HepG2 (cell line): ENCODE results near the gene RNF11.
"Not testable (repeated sequence)": the region's sequence is repeated elsewhere in the genome, so short reads cannot be mapped to it uniquely, and the experiment has no call there.

Experiments used
- ARNT2 ChIP-seq: sonication (generic); formaldehyde crosslinking; IDR thresholded peaks from 2 replicates; pipeline ENCODE4 v1.8.0; 2022; ENCODE audit warnings: mild to moderate bottlenecking, low read depth, missing genetic modification reagents, moderate library complexity
- CEBPB ChIP-seq: IDR thresholded peaks from 2 replicates; pipeline ENCODE4 v1.6.1; 2011; ENCODE audit warnings: low read depth, low read length, improper control_type of control experiment, borderline replicate concordance
- CTCF ChIP-seq: sonication (generic); formaldehyde crosslinking; IDR thresholded peaks from 2 replicates; pipeline ENCODE4 v1.5.0; 2020; ENCODE audit warnings: mild to moderate bottlenecking, missing genetic modification reagents, moderate library complexity
- EED ChIP-seq: sonication (generic); formaldehyde crosslinking; IDR thresholded peaks from 2 replicates; pipeline ENCODE4 v1.5.0; 2020; ENCODE audit warnings: mild to moderate bottlenecking, missing genetic modification reagents
- HDAC6 ChIP-seq: fragments of 200-600 bp; sonication (generic); IDR thresholded peaks from 2 replicates; pipeline ENCODE4 v1.7.0; 2017; ENCODE audit warnings: mild to moderate bottlenecking, antibody characterized with exemption, low read length, low read depth
- SIN3A ChIP-seq: IDR thresholded peaks from 2 replicates; pipeline ENCODE4 v1.6.1; 2011; ENCODE audit warnings: low read depth, mild to moderate bottlenecking, control low read depth, low read length, borderline replicate concordance
- TAF1 ChIP-seq: sonication (generic); formaldehyde crosslinking; IDR thresholded peaks from 2 replicates; pipeline ENCODE4 v1.4.0; 2020; ENCODE audit warnings: missing genetic modification reagents
- ZBTB33 ChIP-seq: sonication (generic); formaldehyde crosslinking; IDR thresholded peaks from 2 replicates; pipeline ENCODE4 v1.4.0; 2020; ENCODE audit warnings: missing genetic modification reagents
- ZNF24 ChIP-seq: fragments of 450-650 bp; IDR thresholded peaks from 2 replicates; pipeline ENCODE4 v1.6.1; 2017; ENCODE audit warnings: antibody characterized with exemption, mild to moderate bottlenecking
- ZNF274 ChIP-seq: sonication (generic); formaldehyde crosslinking; IDR thresholded peaks from 2 replicates; pipeline ENCODE4 v1.5.1; 2020; ENCODE audit warnings: mild to moderate bottlenecking, missing genetic modification reagents
- ZNF3 ChIP-seq: IDR thresholded peaks from 2 replicates; pipeline ENCODE4 v1.7.0; 2017; ENCODE audit warnings: inconsistent platforms
- ZSCAN20 ChIP-seq: sonication (generic); formaldehyde crosslinking; IDR thresholded peaks from 2 replicates; pipeline ENCODE4 v1.4.0; 2020; ENCODE audit warnings: missing genetic modification reagents, mild to moderate bottlenecking, borderline replicate concordance

GRCh38 chr1:51251165-51251564, 15.1 kb downstream of the RNF11 start:
- not testable (repeated sequence) for TF ChIP-seq HDAC6; EED; ZNF274 (CRISPR knock-in tag); ZNF24; CEBPB; SIN3A; CTCF; ZBTB33 (CRISPR knock-in tag); ZNF3; ARNT2 (CRISPR knock-in tag); TAF1 (CRISPR knock-in tag); ZSCAN20
